ENCODE measurements around the gene ANXA5.
"Not testable (repeated sequence)": the region's sequence is repeated elsewhere in the genome, so short reads cannot be mapped to it uniquely, and the experiment has no call there.

Gene ANXA5

DNA sequence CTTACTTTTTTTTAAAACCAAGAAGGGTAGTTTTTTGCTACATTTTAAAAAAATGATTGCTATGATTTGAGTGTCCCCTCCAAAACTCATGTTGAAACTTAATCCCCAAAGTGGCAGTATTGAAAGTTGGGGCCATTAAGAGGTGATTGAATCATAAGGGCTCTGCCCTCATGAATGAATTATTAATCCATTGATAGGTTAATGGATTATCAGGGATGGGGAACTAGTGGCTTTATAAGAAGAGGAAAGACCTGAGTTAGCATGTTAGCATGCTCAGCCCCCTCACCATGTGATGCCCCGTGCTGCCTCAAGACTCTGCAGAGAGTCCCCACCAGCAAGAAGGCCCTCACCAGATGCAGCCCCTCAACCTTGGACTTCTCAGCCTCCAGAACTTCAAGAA, 37.2 kb upstream of the ANXA5 start:
- no peak overlapping the region for H2AFZ ChIP-seq (ENCODE audit: low read length)
- H3F3A ChIP-seq (ENCODE audit: insufficient read depth, low read length): no peaks in the 10 kb centered on the region
- no peaks in the 10 kb centered on the region for H3K79me2 ChIP-seq (ENCODE audit: low read length)
- H3K9me2 ChIP-seq (replicated peaks; ENCODE audit: insufficient read depth, low read length): no peaks in the 10 kb centered on the region
- H3K4me3 ChIP-seq (ENCODE audit: low read length): no peak overlapping the region
- no peaks in the 10 kb centered on the region for H4K20me1 ChIP-seq (ENCODE audit: insufficient read depth, low read length)
- no peaks in the 10 kb centered on the region for H3K27me3 ChIP-seq (replicated peaks; ENCODE audit: insufficient read depth, low read length)
- TF ChIP-seq CTCF (IDR thresholded peaks at IDR 0.05; ENCODE audit: low read length): no peak
- TF ChIP-seq EZH2phosphoT487 (IDR thresholded peaks at IDR 0.05; ENCODE audit: low read length): no peak
- TF ChIP-seq EZH2 (optimal IDR thresholded peaks at IDR 0.05; ENCODE audit: low read depth, low read length): no peak
- H3K9ac ChIP-seq (ENCODE audit: low read length): no peak overlapping the region
- DNase-seq: no peak
- H3K36me3 ChIP-seq (replicated peaks; ENCODE audit: insufficient read depth, low read length): no peaks in the 10 kb centered on the region
- no peak overlapping the region for H3K4me2 ChIP-seq (ENCODE audit: low read depth, low read length)
- no peaks in the 10 kb centered on the region for H3K9me3 ChIP-seq (replicated peaks; ENCODE audit: insufficient read depth, low read length)
- no peaks in the 10 kb centered on the region for H3K4me1 ChIP-seq (ENCODE audit: low read length)
- no peak overlapping the region for H3K27ac ChIP-seq (ENCODE audit: low read length)

- not testable (repeated sequence) for H3K36me3 ChIP-seq (replicated peaks; ENCODE audit: insufficient read depth, low read length); H3K79me2 ChIP-seq (ENCODE audit: low read length); H3K4me2 ChIP-seq (ENCODE audit: low read depth, low read length); H3F3A ChIP-seq (ENCODE audit: insufficient read depth, low read length); H4K20me1 ChIP-seq (ENCODE audit: insufficient read depth, low read length); H3K27me3 ChIP-seq (replicated peaks; ENCODE audit: insufficient read depth, low read length); H3K9me2 ChIP-seq (replicated peaks; ENCODE audit: insufficient read depth, low read length); H3K9me3 ChIP-seq (replicated peaks; ENCODE audit: insufficient read depth, low read length); H3K4me3 ChIP-seq (ENCODE audit: low read length); H2AFZ ChIP-seq (ENCODE audit: low read length); DNase-seq; H3K4me1 ChIP-seq (ENCODE audit: low read length); H3K27ac ChIP-seq (ENCODE audit: low read length); H3K9ac ChIP-seq (ENCODE audit: low read length)
Observed at GRCh38 chr4:121729753-121730152, 33.0 kb upstream of the ANXA5 start.

DNA sequence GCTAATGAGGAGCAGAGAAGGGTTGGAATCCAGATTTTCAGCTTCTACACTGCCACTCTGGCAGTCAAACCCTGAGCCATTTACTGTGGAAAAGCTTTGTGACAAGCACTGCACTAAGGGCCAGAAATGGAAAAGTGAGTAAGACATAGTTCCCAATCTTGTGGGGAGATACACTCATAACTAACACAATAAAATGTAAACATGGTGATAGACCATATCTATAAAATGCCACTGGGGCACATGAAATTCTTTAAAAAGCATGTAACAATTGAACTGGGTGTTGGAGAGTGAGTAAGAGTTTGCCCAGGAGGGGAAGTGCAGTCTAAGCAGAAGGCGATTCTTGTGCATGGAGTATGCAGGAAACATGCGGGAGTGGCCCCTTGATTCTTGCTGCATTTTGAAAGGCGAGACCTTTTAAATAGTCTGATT, 32.0 kb upstream of the ANXA5 start:
- no peaks in the 10 kb centered on the region for H4K20me1 ChIP-seq (ENCODE audit: insufficient read depth, low read length)
- no peaks in the 10 kb centered on the region for H3K9me2 ChIP-seq (replicated peaks; ENCODE audit: insufficient read depth, low read length)
- H3K27me3 ChIP-seq (replicated peaks; ENCODE audit: insufficient read depth, low read length): no peaks in the 10 kb centered on the region
- no peaks in the 10 kb centered on the region for H3F3A ChIP-seq (ENCODE audit: insufficient read depth, low read length)
- H3K36me3 ChIP-seq (replicated peaks; ENCODE audit: insufficient read depth, low read length): no peaks in the 10 kb centered on the region
- TF ChIP-seq EZH2phosphoT487 (IDR thresholded peaks at IDR 0.05; ENCODE audit: low read length) (no peak), EZH2 (optimal IDR thresholded peaks at IDR 0.05; ENCODE audit: low read depth, low read length) (no peak), CTCF (IDR thresholded peaks at IDR 0.05; ENCODE audit: low read length) (no peak)
- H3K9ac ChIP-seq (ENCODE audit: low read length): no peak overlapping the region
- no peak overlapping the region for H3K4me2 ChIP-seq (ENCODE audit: low read depth, low read length)
- no peak for DNase-seq
- 0 out of 2 replicates have a peak, but pooled peaks cover 4% of the 10 kb centered on the region for H3K4me1 ChIP-seq (ENCODE audit: low read length)
- no peak overlapping the region for H3K27ac ChIP-seq (ENCODE audit: low read length)
- no peaks in the 10 kb centered on the region for H3K79me2 ChIP-seq (ENCODE audit: low read length)
- no peak overlapping the region for H2AFZ ChIP-seq (ENCODE audit: low read length)
- no peak overlapping the region for H3K4me3 ChIP-seq (ENCODE audit: low read length)
- H3K9me3 ChIP-seq (replicated peaks; ENCODE audit: insufficient read depth, low read length): no peaks in the 10 kb centered on the region

DNA sequence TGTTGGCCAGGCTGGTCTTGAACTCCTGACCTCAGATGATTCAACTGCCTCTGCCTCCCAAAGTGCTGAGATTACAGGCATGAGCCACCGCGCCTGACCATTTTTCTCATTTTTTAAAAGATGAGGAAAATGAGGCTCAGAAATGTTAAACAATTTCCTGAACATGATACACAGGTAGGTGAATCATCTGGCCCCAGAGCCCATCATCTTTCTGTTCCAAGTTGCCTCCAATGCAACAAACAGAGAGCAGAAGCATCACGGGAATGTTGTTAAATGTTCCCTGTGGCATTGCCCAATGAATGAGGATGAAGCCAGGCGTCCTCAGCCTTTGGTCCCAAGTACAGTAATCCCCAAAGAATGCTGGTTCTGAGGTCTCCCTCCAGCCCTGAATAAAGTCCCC, 31.3 kb upstream of the ANXA5 start:
- Histone ChIP-seq H3K9me2 (replicated peaks; ENCODE audit: insufficient read depth, low read length) (no peaks in the 10 kb centered on the region), H3K9ac (ENCODE audit: low read length) (no peak overlapping the region), H3K27ac (ENCODE audit: low read length) (no peak overlapping the region), H3K4me3 (ENCODE audit: low read length) (no peak overlapping the region), H3K4me2 (ENCODE audit: low read depth, low read length) (no peak overlapping the region), H3K27me3 (replicated peaks; ENCODE audit: insufficient read depth, low read length) (no peaks in the 10 kb centered on the region), H3K79me2 (ENCODE audit: low read length) (no peaks in the 10 kb centered on the region), H2AFZ (ENCODE audit: low read length) (no peak overlapping the region), H3K4me1 (ENCODE audit: low read length) (0 out of 2 replicates have a peak, but pooled peaks cover 4% of the 10 kb centered on the region), H3K9me3 (replicated peaks; ENCODE audit: insufficient read depth, low read length) (no peaks in the 10 kb centered on the region), H3F3A (ENCODE audit: insufficient read depth, low read length) (no peaks in the 10 kb centered on the region), H3K36me3 (replicated peaks; ENCODE audit: insufficient read depth, low read length) (no peaks in the 10 kb centered on the region), H4K20me1 (ENCODE audit: insufficient read depth, low read length) (no peaks in the 10 kb centered on the region)
- no peak for TF ChIP-seq CTCF (IDR thresholded peaks at IDR 0.05; ENCODE audit: low read length)
- no peak for TF ChIP-seq EZH2phosphoT487 (IDR thresholded peaks at IDR 0.05; ENCODE audit: low read length)
- no peak for DNase-seq

All from MM.1S (cell line).